OCI-LY7 (cell line): ENCODE measurements around the gene NSMCE3. TPM values are rescaled to one million over a fixed set of nuclear protein-coding genes. Genes with fewer than 3 reads are reported as not detected.

Source experiments
- BruUV-seq: library from RNA; stranded (reverse); fragments of 400-500 nt; replicated peaks from 2 replicates; lab custom pipeline; 2021; lab: Mats Ljungman, UMichigan
- CTCF ChIA-PET: fragments of 300-600 bp; sonication (Branson Sonifier 250); formaldehyde crosslinking; loops from one replicate; lab custom pipeline; 2022; ENCODE audit warnings: antibody characterized with exemption; ENCODE audit not compliant: unreplicated experiment; lab: Charles Lee
- POLR2A ChIA-PET: fragments of 300-600 bp; sonication (Branson Sonifier 250); formaldehyde crosslinking; loops from one replicate; lab custom pipeline; 2022; ENCODE audit warnings: antibody characterized with exemption; lab: Charles Lee
- DNase-seq: peaks from one replicate; pipeline ENCODE4 v3.0.0-alpha.2; 2015; ENCODE audit warnings: low spot score
- H2AFZ ChIP-seq: fragments of 200-600 bp; sonication (generic), shearing (Covaris generic); 2 replicates; pipeline ENCODE4 v1.6.1; 2014; ENCODE audit warnings: mild to moderate bottlenecking, antibody characterized with exemption, low read length, moderate library complexity
- H3K27ac ChIP-seq: fragments of 200-600 bp; sonication (generic); 2 replicates; pipeline ENCODE4 v1.5.1; 2014; ENCODE audit warnings: mixed run types, low read depth, mild to moderate bottlenecking, moderate library complexity, low read length, inconsistent platforms; ENCODE audit not compliant: poor library complexity, severe bottlenecking
- H3K36me3 ChIP-seq: fragments of 200-600 bp; sonication (generic); 2 replicates; pipeline ENCODE4 v1.6.1; 2014; ENCODE audit warnings: mild to moderate bottlenecking, antibody characterized with exemption, low read length, moderate library complexity, mixed read lengths; ENCODE audit not compliant: insufficient read depth
- H3K4me1 ChIP-seq: fragments of 200-600 bp; sonication (generic); 2 replicates; pipeline ENCODE4 v1.5.1; 2014; ENCODE audit warnings: mild to moderate bottlenecking, low read length; ENCODE audit not compliant: insufficient read depth, poor library complexity, severe bottlenecking
- H3K4me2 ChIP-seq: fragments of 200-600 bp; sonication (generic); 2 replicates; pipeline ENCODE4 v1.6.1; 2014; ENCODE audit warnings: mild to moderate bottlenecking, low read length
- H3K4me3 ChIP-seq: fragments of 200-600 bp; sonication (generic); 2 replicates; pipeline ENCODE4 v1.5.1; 2014; ENCODE audit warnings: mild to moderate bottlenecking, low read depth, low read length; ENCODE audit not compliant: poor library complexity, severe bottlenecking
- H3K79me2 ChIP-seq: fragments of 200-600 bp; sonication (generic); 2 replicates; pipeline ENCODE4 v1.6.1; 2016; ENCODE audit warnings: low read depth, mild to moderate bottlenecking, low read length, moderate library complexity, mixed read lengths; ENCODE audit not compliant: insufficient read depth
- H3K9me2 ChIP-seq: fragments of 200-600 bp; sonication (generic); 2 replicates; pipeline ENCODE4 v1.6.1; 2016; ENCODE audit warnings: mild to moderate bottlenecking, low read length, mixed read lengths; ENCODE audit not compliant: insufficient read depth
- H3K9me3 ChIP-seq: fragments of 200-600 bp; sonication (generic); 2 replicates; pipeline ENCODE4 v1.6.1; 2014; ENCODE audit warnings: mild to moderate bottlenecking, mixed run types, low read length, mixed read lengths
- H4K20me1 ChIP-seq: fragments of 200-600 bp; sonication (generic); 2 replicates; pipeline ENCODE4 v1.6.1; 2014; ENCODE audit warnings: mild to moderate bottlenecking, antibody characterized with exemption, low read length, moderate library complexity, mixed read lengths; ENCODE audit not compliant: insufficient read depth
- CTCF ChIP-seq: fragments of 200-600 bp; sonication (generic); conservative IDR thresholded peaks from 2 replicates; pipeline ENCODE4 v1.5.1; 2014; ENCODE audit warnings: mild to moderate bottlenecking, antibody characterized with exemption, low read length, moderate library complexity, mixed read lengths
- EZH2phosphoT487 ChIP-seq: fragments of 200-600 bp; sonication (generic); IDR thresholded peaks from 2 replicates; pipeline ENCODE4 v1.6.1; 2018; ENCODE audit warnings: low read depth, borderline replicate concordance, mild to moderate bottlenecking, mixed run types, antibody characterized with exemption, low read length, moderate library complexity, mixed read lengths
- intact Hi-C: fragments of 100-400 bp; cut with micrococcal nuclease; formaldehyde crosslinking; loops from one replicate; pipeline ENCODE4 v1.10.0; 2022; ENCODE audit not compliant: unreplicated experiment
- total RNA-seq, 2 experiments: library from RNA; depleted of rRNA in 1 of 2; stranded (reverse); fragments of >200 nt in 1 of 2; shearing (Covaris generic) in 1 of 2; gene quantifications; 2 replicates each; pipeline ENCODE4 v1.2.3, GENCODE V29; 2014 to 2022

Gene NSMCE3
- total RNA-seq, 2 experiments from 2014 or later: 18.6 to 29.4 TPM

- peak overlapping the region; percentile 93 for H3K4me2 ChIP-seq
- H4K20me1 ChIP-seq: peaks cover 14% of the 10 kb centered on the region
- TF ChIP-seq EZH2phosphoT487 (no peak), CTCF (no peak)
- no peak overlapping the region for H3K4me3 ChIP-seq
- ChIA-PET POLR2A (interaction anchor here (2.6 kb wide), 1 partner anchor 9 kb away, joined by 11 read pairs; no protein-coding TSS in a partner anchor), CTCF (no interaction called here)
- intact Hi-C loops: no loop called here
- DNase-seq: no peak
- H2AFZ ChIP-seq: peak overlapping the region; percentile 95
- no TSS peak for BruUV-seq
- H3K9me3 ChIP-seq: no peaks in the 10 kb centered on the region; the same call in 1 of the 2 replicates
- peaks cover 22% of the 10 kb centered on the region for H3K79me2 ChIP-seq
- H3K9me2 ChIP-seq: no peaks in the 10 kb centered on the region
- H3K27ac ChIP-seq: peak overlapping the region; percentile 99
- peaks cover 23% of the 10 kb centered on the region for H3K4me1 ChIP-seq
- 0 out of 2 replicates have a peak, but pooled peaks cover 3% of the 10 kb centered on the region for H3K36me3 ChIP-seq
Measured at GRCh38 chr15:29272219-29272618, 2.6 kb upstream of the NSMCE3 start.

GRCh38 chr15:29270976-29271375 lies 1.4 kb upstream of the NSMCE3 start:
- BruUV-seq: no TSS peak
- H3K4me3 ChIP-seq: peak overlapping the region; percentile 98
- peaks cover 35% of the 10 kb centered on the region for H3K79me2 ChIP-seq
- H2AFZ ChIP-seq: peak overlapping the region; percentile 95
- DNase-seq: peak; percentile 18
- TF ChIP-seq EZH2phosphoT487: no peak
- TF ChIP-seq CTCF: no peak
- POLR2A ChIA-PET: interaction anchor here (0.6 to 2.6 kb wide), 2 partner anchors 10 to 166 kb away, joined by 3 to 11 read pairs; no protein-coding TSS in a partner anchor
- H3K9me3 ChIP-seq: no peaks in the 10 kb centered on the region; the same call in 1 of the 2 replicates
- intact Hi-C loops: no loop called here
- H3K9me2 ChIP-seq: no peaks in the 10 kb centered on the region
- peak overlapping the region; percentile 93 for H3K4me2 ChIP-seq
- peaks cover 3% of the 10 kb centered on the region; the same call in 1 of the 2 replicates for H3K36me3 ChIP-seq
- H3K4me1 ChIP-seq: peaks cover 24% of the 10 kb centered on the region
- peaks cover 27% of the 10 kb centered on the region for H4K20me1 ChIP-seq
- peak overlapping the region; percentile 99 for H3K27ac ChIP-seq
- CTCF ChIA-PET: no interaction called here
